HepG2 (cell line): ENCODE results near the gene MED9. TPM values are rescaled to one million over a fixed set of nuclear protein-coding genes. Genes with fewer than 3 reads are reported as not detected.

Experiments used
- ARNT ChIP-seq: fragments of 450-650 bp; IDR thresholded peaks from 2 replicates; pipeline ENCODE4 v1.6.1; 2017
- DR1 ChIP-seq: sonication (generic); formaldehyde crosslinking; IDR thresholded peaks from 2 replicates; pipeline ENCODE4 v1.8.0; 2021; ENCODE audit warnings: mild to moderate bottlenecking, missing genetic modification reagents, inconsistent platforms
- GZF1 ChIP-seq: sonication (generic); formaldehyde crosslinking; IDR thresholded peaks from 2 replicates; pipeline ENCODE4 v1.5.1; 2020; ENCODE audit warnings: mild to moderate bottlenecking, missing genetic modification reagents
- JUND ChIP-seq: sonication (generic); formaldehyde crosslinking; IDR thresholded peaks from 2 replicates; pipeline ENCODE4 v1.8.0; 2022; ENCODE audit warnings: mild to moderate bottlenecking, missing genetic modification reagents
- MAF1 ChIP-seq: sonication (generic); formaldehyde crosslinking; IDR thresholded peaks from 2 replicates; pipeline ENCODE4 v1.5.0; 2020; ENCODE audit warnings: missing genetic modification reagents, borderline replicate concordance
- NCOA1 ChIP-seq: sonication (generic); formaldehyde crosslinking; IDR thresholded peaks from 2 replicates; pipeline ENCODE4 v1.9.0; 2021; ENCODE audit warnings: missing genetic modification reagents
- RORA ChIP-seq: sonication (generic); formaldehyde crosslinking; IDR thresholded peaks from 2 replicates; pipeline ENCODE4 v1.5.0; 2020; ENCODE audit warnings: mild to moderate bottlenecking, missing genetic modification reagents, moderate library complexity
- SP1 ChIP-seq, 2 experiments: fragments of 450-650 bp in 1 of 2; sonication (generic) in 1 of 2; formaldehyde crosslinking in 1 of 2; IDR thresholded peaks; 2 replicates each; pipeline versions ENCODE4 v1.4.0 to v1.6.1; 2016 to 2020; ENCODE audit warnings: missing genetic modification reagents in 1 of 2
- TBX3 ChIP-seq: fragments of 450-650 bp; IDR thresholded peaks from 2 replicates; pipeline ENCODE4 v1.6.1; 2017; ENCODE audit warnings: antibody characterized with exemption, mild to moderate bottlenecking, inconsistent platforms, borderline replicate concordance
- TOE1 ChIP-seq: sonication (generic); formaldehyde crosslinking; IDR thresholded peaks from 2 replicates; pipeline ENCODE4 v1.4.0; 2020; ENCODE audit warnings: mild to moderate bottlenecking, missing genetic modification reagents
- ZNF160 ChIP-seq: sonication (generic); formaldehyde crosslinking; IDR thresholded peaks from 2 replicates; pipeline ENCODE4 v1.8.0; 2022; ENCODE audit warnings: mild to moderate bottlenecking, inconsistent platforms, missing genetic modification reagents
- ZNF235 ChIP-seq: sonication (generic); formaldehyde crosslinking; IDR thresholded peaks from 2 replicates; pipeline ENCODE4 v1.8.1; 2023; ENCODE audit warnings: mild to moderate bottlenecking, missing genetic modification reagents, borderline replicate concordance
- ZNF318 ChIP-seq: sonication (generic); formaldehyde crosslinking; IDR thresholded peaks from 2 replicates; pipeline ENCODE4 v1.4.0; 2020; ENCODE audit warnings: mild to moderate bottlenecking, missing genetic modification reagents
- ZNF367 ChIP-seq: sonication (generic); formaldehyde crosslinking; IDR thresholded peaks from 2 replicates; pipeline ENCODE4 v1.4.0; 2020; ENCODE audit warnings: missing genetic modification reagents, borderline replicate concordance
- ZNF441 ChIP-seq: sonication (generic); formaldehyde crosslinking; IDR thresholded peaks from 2 replicates; pipeline ENCODE4 v1.7.0; 2021; ENCODE audit warnings: missing genetic modification reagents, borderline replicate concordance
- ZNF572 ChIP-seq: sonication (generic); formaldehyde crosslinking; IDR thresholded peaks from 2 replicates; pipeline ENCODE4 v1.5.1; 2020; ENCODE audit warnings: mild to moderate bottlenecking, missing genetic modification reagents
- polyA plus RNA-seq, 8 experiments: library from polyadenylated mRNA; depleted of rRNA in 3 of 8; stranded (reverse) in 7 of 8; unstranded in 1 of 8; fragments of >200 nt; fragmentation: Illumina TruSeq in 4 of 8; extraction: Trizol in 4 of 8; gene quantifications; 2 replicates each; pipeline versions ENCODE4 v1.2.1 to v1.2.3, GENCODE V29; 2011 to 2016; ENCODE audit warnings: low read depth in 4 of 8, missing spikeins in 1 of 8, mixed read lengths in 1 of 8; ENCODE audit not compliant: insufficient read depth in 1 of 8
- total RNA-seq, 5 experiments: library from RNA; depleted of rRNA; stranded (reverse); fragments of >200 nt; fragmentation: Illumina TruSeq; extraction: Trizol; gene quantifications; 2 replicates each; pipeline ENCODE4 v1.2.3, GENCODE V29; 2016; ENCODE audit warnings: low read depth in 1 of 5
- TF ChIP-seq, protein P1 (sequence below): fragments of 450-650 bp; IDR thresholded peaks from 2 replicates; pipeline ENCODE4 v1.6.1; 2017
- TF ChIP-seq, protein P2 (sequence below): sonication (generic); formaldehyde crosslinking; IDR thresholded peaks from 2 replicates; pipeline ENCODE4 v1.4.0; 2020; ENCODE audit warnings: missing genetic modification reagents, borderline replicate concordance

The MED9 gene
- total and polyA plus RNA-seq, 2 of the 13 experiments (the other 11 are each of a cell fraction or from before 2014, with no cell fraction given), result 11.9 to 15.1 TPM

- TF ChIP-seq ZNF441 (CRISPR knock-in tag), result peak; percentile 76
- no peak; the same call in 1 of the 2 replicates for TF ChIP-seq DR1 (CRISPR knock-in tag)
- 0 out of 2 replicates have a peak, but pooled peaks have one; percentile 71 for TF ChIP-seq RORA (CRISPR knock-in tag)
- no peak for TF ChIP-seq ZNF572 (CRISPR knock-in tag)
- TF ChIP-seq ZNF235, result no peak
- TF ChIP-seq ARNT, result no peak
- TF ChIP-seq SP1 (IDR thresholded peaks at IDR 0.05), result no peak
- peak; percentile 52; the same call in 1 of the 2 replicates for TF ChIP-seq SP1 (CRISPR knock-in tag; IDR thresholded peaks at IDR 0.05)
- TF ChIP-seq ZNF367 (CRISPR knock-in tag), result no peak
- TF ChIP-seq, protein P1, sequence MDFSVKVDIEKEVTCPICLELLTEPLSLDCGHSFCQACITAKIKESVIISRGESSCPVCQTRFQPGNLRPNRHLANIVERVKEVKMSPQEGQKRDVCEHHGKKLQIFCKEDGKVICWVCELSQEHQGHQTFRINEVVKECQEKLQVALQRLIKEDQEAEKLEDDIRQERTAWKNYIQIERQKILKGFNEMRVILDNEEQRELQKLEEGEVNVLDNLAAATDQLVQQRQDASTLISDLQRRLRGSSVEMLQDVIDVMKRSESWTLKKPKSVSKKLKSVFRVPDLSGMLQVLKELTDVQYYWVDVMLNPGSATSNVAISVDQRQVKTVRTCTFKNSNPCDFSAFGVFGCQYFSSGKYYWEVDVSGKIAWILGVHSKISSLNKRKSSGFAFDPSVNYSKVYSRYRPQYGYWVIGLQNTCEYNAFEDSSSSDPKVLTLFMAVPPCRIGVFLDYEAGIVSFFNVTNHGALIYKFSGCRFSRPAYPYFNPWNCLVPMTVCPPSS, result no peak
- peak; percentile 65; the same call in 1 of the 2 replicates for TF ChIP-seq JUND
- TF ChIP-seq, protein P2, sequence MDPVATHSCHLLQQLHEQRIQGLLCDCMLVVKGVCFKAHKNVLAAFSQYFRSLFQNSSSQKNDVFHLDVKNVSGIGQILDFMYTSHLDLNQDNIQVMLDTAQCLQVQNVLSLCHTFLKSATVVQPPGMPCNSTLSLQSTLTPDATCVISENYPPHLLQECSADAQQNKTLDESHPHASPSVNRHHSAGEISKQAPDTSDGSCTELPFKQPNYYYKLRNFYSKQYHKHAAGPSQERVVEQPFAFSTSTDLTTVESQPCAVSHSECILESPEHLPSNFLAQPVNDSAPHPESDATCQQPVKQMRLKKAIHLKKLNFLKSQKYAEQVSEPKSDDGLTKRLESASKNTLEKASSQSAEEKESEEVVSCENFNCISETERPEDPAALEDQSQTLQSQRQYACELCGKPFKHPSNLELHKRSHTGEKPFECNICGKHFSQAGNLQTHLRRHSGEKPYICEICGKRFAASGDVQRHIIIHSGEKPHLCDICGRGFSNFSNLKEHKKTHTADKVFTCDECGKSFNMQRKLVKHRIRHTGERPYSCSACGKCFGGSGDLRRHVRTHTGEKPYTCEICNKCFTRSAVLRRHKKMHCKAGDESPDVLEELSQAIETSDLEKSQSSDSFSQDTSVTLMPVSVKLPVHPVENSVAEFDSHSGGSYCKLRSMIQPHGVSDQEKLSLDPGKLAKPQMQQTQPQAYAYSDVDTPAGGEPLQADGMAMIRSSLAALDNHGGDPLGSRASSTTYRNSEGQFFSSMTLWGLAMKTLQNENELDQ (CRISPR knock-in tag), result no peak
- TF ChIP-seq TOE1 (CRISPR knock-in tag), result no peak
- TF ChIP-seq GZF1 (CRISPR knock-in tag), result no peak
- TF ChIP-seq ZNF318, result no peak
- TF ChIP-seq ZNF160 (CRISPR knock-in tag), result peak; percentile 51; the same call in 1 of the 2 replicates
- peak; percentile 99 for TF ChIP-seq TBX3
- no peak for TF ChIP-seq MAF1 (CRISPR knock-in tag)
- TF ChIP-seq NCOA1, result 0 out of 2 replicates have a peak, but pooled peaks have one; percentile 62
These were observed 57.2 kb downstream of the MED9 start (continued) for GRCh38 chr17:17533901-17534441.
